Activated effector memory CD4-positive, alpha-beta T cell treated with anti-CD3 and anti-CD28 coated beads, Interleukin-2, amount 50 U/mL, for 16 hours (primary cell): ENCODE data around the gene EFHC2.

Experiments used
- DNase-seq: peaks from one replicate; pipeline ENCODE4 v3.0.0-alpha.2; 2020

EFHC2 gene

DNA sequence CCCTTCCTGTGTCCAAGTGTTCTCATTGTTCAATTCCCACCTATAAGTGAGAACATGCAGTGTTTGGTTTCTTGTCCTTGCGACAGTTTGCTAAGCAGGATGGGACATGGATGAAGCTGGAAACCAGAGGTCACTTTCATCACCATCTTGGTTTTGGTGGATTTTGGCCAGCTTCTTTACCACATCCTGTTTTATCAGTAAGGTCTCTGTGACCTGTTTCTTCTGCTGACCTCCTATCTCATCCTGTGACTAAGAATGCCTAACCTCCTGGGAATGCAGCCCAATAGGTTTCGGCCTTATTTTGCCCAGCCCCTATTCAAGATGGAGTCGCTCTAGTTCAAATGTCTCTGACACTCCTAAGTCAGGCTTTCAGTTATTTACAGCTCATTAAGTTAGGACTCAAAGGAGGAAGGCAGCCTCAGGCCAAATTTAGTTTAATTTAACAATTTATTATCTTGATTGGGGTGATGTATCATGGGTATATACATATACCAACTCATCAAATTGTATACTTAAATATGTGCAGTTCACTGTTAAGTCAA, 200.3 kb downstream of the EFHC2 start:
- DNase-seq: no peak

DNA sequence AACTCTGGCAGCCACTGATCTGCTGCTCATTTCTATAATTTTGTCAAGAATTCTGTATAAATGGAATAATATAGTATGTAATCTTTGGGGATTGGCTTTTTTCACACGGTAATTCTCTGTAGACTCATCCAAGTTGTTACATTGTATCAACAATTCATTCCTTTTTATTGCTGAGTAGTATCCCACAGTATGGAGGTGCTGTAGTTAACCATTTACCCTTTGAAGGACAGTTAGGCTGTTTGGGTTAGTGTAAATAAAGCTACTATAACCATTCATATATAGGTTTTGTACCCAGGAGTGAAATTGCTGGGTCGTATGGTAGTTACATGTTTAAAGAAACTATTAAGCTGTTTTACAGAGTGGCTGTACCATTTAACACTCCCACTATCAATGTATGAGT, 213.3 kb downstream of the EFHC2 start:
- no peak for DNase-seq

DNA sequence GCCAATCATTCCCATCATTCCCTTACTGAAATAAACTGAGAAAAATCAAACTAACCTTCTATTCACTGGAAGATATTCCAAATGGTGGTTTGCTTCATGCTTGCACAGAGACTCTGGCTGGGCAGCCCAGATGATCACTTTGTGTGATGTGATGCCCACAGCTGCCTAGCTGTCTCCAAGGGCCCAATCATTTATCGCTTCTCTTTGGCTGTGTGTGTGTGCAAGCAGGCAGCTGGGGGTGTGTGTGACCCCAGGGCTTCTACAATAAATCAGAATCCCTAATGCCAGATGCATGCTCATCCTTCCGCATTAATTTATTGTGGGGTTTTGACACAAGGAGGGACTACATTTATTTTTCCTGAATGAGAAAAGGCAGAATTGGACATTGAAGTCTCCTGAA, 230.1 kb downstream of the EFHC2 start:
- no peak for DNase-seq

DNA sequence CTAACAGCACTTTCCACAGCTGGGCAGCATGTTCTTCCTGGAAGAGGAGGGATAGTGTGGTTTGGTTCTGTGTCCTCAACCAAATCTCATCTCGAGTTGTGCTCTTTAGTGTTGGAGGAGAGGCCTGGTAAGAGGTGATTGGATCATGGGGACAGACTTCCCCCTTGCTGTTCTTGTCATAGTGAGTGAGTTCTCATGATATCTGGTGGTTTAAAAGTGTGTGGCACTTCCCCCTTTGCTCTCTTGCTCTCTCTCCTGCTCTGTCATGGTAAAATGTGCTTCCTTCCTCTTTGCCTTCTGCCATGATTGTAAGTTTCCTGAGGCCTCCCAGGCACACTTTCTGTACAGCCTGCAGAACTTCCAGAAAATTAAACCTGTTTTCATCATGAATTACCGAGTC, 236.6 kb downstream of the EFHC2 start:
- DNase-seq: no peak

DNA sequence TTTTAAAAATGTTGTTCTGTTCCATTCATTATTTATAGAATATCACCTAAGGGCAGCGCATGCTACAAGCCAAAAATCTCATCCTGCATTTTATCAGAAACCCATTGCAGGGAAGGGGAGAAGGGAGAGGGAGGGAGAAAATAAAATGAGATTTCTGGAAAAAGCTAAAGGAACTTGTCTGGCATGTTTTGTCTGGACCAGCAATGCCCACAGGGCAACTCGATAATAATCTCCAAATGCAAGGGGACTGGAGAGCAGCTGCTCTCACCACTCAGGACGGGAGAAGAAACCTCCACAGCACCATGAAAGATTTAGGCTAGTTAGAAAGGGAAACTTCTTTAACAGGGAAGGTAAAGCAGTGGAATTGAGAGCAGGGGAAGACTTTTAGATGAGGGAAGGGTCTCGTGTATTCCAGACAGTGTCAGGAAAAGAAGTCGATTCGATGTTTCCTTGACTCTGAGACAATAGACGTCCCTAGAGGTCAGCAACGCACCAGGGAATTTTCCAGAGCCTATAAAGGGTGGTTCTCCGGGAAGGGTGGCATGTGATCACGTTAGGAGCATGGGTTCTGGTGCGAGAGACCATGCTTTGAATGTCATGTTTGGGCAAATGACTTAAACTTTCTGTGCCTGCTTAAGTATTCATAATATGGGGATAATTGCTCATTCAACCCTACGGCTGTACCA, 238.1 kb downstream of the EFHC2 start:
- no peak for DNase-seq

DNA sequence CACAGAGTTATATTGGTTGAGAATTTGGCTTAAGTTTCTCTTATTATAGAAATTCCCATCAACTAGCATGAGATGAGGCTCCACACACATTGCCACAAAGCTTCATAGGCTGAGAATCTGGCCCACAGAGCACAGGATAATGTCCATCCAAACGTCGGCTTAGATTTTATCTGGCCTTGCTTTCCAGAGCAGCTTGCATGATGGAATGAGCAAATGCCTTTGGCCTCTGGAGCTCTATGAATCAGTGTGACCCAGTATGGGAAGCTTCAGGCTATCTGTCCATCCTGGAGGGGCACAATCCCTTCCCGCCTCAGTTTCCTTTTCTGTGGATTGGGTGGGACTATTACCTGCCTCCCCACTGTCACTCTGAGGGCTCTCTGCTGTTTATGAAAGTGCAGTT, 238.8 kb downstream of the EFHC2 start:
- no peak for DNase-seq

DNA sequence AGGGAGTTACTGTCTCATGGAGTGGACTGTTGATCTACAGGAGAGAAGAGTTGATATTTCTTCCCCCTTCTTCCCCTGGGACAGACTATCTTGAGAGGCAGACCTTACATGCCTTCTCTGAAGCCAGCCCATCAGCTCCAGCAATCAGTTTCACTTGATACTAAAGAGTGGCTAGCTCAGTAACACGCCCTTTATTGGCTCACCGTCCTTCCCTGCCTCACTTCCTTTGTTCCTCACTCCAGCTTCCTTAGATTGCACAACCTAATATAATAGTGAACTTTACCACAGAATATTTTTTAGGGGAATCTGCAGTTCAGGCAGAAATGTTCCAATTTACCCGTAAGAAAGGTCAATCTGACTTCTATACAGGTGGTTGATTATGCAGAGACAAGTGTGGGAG, 242.2 kb downstream of the EFHC2 start:
- no peak for DNase-seq

DNA sequence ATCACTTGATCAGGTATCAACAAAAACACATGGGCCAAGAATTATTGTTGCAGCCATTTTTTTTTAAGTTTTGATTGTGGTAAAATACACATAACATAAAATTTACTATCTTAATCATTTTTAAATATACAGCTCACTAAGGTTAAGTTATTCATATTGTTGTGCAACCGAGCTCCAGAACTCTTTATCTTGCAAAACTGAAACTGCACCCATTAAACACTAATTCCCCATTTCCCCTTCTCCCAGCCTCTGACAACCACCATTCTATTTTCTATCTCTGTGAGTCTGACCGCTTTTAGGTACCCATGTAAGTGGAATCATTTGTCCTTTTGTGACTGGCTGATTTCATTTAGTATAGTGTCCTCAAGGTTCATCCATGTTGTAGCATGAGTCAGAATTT, 244.1 kb downstream of the EFHC2 start:
- DNase-seq: no peak
